Neural cell (in vitro differentiated cells): ENCODE data around the gene COL4A2. TPM values are rescaled to one million over a fixed set of nuclear protein-coding genes. Genes with fewer than 3 reads are reported as not detected.

Experiments
- H2AFZ ChIP-seq: fragments of 200-600, 300-800 bp; sonication (generic), shearing (Covaris generic); 2 replicates; pipeline ENCODE4 v1.6.0; 2014; ENCODE audit warnings: low read depth, mild to moderate bottlenecking, antibody characterized with exemption, low read length, moderate library complexity
- H3F3A ChIP-seq: fragments of 200-600 bp; shearing (Covaris generic); 2 replicates; pipeline ENCODE4 v1.6.1; 2016; ENCODE audit warnings: mild to moderate bottlenecking, moderate library complexity, mixed read lengths, antibody characterized with exemption, low read length; ENCODE audit not compliant: insufficient read depth, poor library complexity, severe bottlenecking
- H3K27ac ChIP-seq: fragments of 200-600, 300-800 bp; sonication (generic), shearing (Covaris generic); 2 replicates; pipeline ENCODE4 v1.5.1; 2014; ENCODE audit warnings: mild to moderate bottlenecking, low read length, moderate library complexity
- H3K27me3 ChIP-seq: fragments of 300-800, 200-600 bp; sonication (generic), shearing (Covaris generic); 2 replicates; pipeline ENCODE4 v1.6.0; 2014; ENCODE audit warnings: mild to moderate bottlenecking, low read depth, low read length, moderate library complexity; ENCODE audit not compliant: insufficient read depth
- H3K36me3 ChIP-seq: fragments of 300-800, 200-600 bp; sonication (generic), shearing (Covaris generic); 2 replicates; pipeline ENCODE4 v1.5.1; 2014; ENCODE audit warnings: mild to moderate bottlenecking, antibody characterized with exemption, low read length, moderate library complexity; ENCODE audit not compliant: insufficient read depth
- H3K4me2 ChIP-seq: fragments of 300-800, 200-600 bp; sonication (generic), shearing (Covaris generic); 2 replicates; pipeline ENCODE4 v1.6.0; 2014; ENCODE audit warnings: mild to moderate bottlenecking, low read length
- H3K4me3 ChIP-seq: fragments of 300-800, 200-600 bp; sonication (generic), shearing (Covaris generic); 2 replicates; pipeline ENCODE4 v1.5.1; 2014; ENCODE audit warnings: mild to moderate bottlenecking, low read length, moderate library complexity
- H3K79me2 ChIP-seq: fragments of 200-600 bp; shearing (Covaris generic); replicated peaks from 2 replicates; pipeline ENCODE4 v1.6.0; 2014; ENCODE audit warnings: mild to moderate bottlenecking, low read length, moderate library complexity; ENCODE audit not compliant: insufficient read depth
- H3K9ac ChIP-seq: fragments of 300-800, 200-600 bp; sonication (generic), shearing (Covaris generic); 2 replicates; pipeline ENCODE4 v1.6.1; 2016; ENCODE audit warnings: mild to moderate bottlenecking, low read length, mixed read lengths
- H3K9me2 ChIP-seq: fragments of 200-600 bp; shearing (Covaris generic); 2 replicates; pipeline ENCODE4 v1.6.1; 2016; ENCODE audit warnings: mild to moderate bottlenecking, low read length, mixed read lengths; ENCODE audit not compliant: insufficient read depth
- H3K9me3 ChIP-seq: fragments of 200-600, 300-800 bp; sonication (generic), shearing (Covaris generic); 2 replicates; pipeline ENCODE4 v1.6.1; 2016; ENCODE audit warnings: mild to moderate bottlenecking, mixed run types, low read length, moderate library complexity, mixed read lengths
- H4K20me1 ChIP-seq: fragments of 200-600 bp; shearing (Covaris generic); 2 replicates; pipeline ENCODE4 v1.6.1; 2016; ENCODE audit warnings: mild to moderate bottlenecking, mixed run types; ENCODE audit not compliant: insufficient read depth
- CTCF ChIP-seq: fragments of 450-650 bp; IDR thresholded peaks from 2 replicates; pipeline ENCODE4 v1.5.1; 2014; ENCODE audit warnings: antibody characterized with exemption, mild to moderate bottlenecking, moderate library complexity; ENCODE audit not compliant: poor library complexity, severe bottlenecking
- EP300 ChIP-seq: fragments of 450-650 bp; conservative IDR thresholded peaks from 2 replicates; pipeline ENCODE4 v1.6.1; 2014; ENCODE audit warnings: antibody characterized with exemption, mild to moderate bottlenecking, moderate library complexity; ENCODE audit not compliant: poor library complexity, severe bottlenecking
- EZH2 ChIP-seq: fragments of 200-600, 300-800 bp; shearing (Covaris generic), sonication (generic); IDR thresholded peaks from 2 replicates; pipeline ENCODE4 v1.6.1; 2014; ENCODE audit warnings: antibody characterized with exemption, low read length, borderline replicate concordance, mild to moderate bottlenecking; ENCODE audit not compliant: insufficient read depth, poor library complexity, severe bottlenecking
- MXI1 ChIP-seq: fragments of 450-650 bp; conservative IDR thresholded peaks from 2 replicates; pipeline ENCODE4 v1.6.1; 2014; ENCODE audit warnings: antibody characterized with exemption, mild to moderate bottlenecking; ENCODE audit not compliant: poor library complexity, severe bottlenecking
- POLR2AphosphoS5 ChIP-seq: IDR thresholded peaks from 2 replicates; pipeline ENCODE4 v1.6.1; 2012
- RAD21 ChIP-seq: fragments of 450-650 bp; conservative IDR thresholded peaks from 2 replicates; pipeline ENCODE4 v1.6.1; 2014; ENCODE audit warnings: antibody characterized with exemption, mild to moderate bottlenecking, moderate library complexity
- REST ChIP-seq: IDR thresholded peaks from 2 replicates; pipeline ENCODE4 v1.6.1; 2012; ENCODE audit warnings: borderline replicate concordance
- SMC3 ChIP-seq: fragments of 450-650 bp; conservative IDR thresholded peaks from 2 replicates; pipeline ENCODE4 v1.6.1; 2014; ENCODE audit warnings: antibody characterized with exemption, mild to moderate bottlenecking, moderate library complexity; ENCODE audit not compliant: poor library complexity
- TAF1 ChIP-seq: IDR thresholded peaks from 2 replicates; pipeline ENCODE4 v1.6.1; 2012; ENCODE audit warnings: low read depth
- polyA plus RNA-seq: library from polyadenylated mRNA; depleted of rRNA; stranded (reverse); fragments of >200 nt; gene quantifications from 2 replicates; pipeline ENCODE4 v1.2.3, GENCODE V29; 2014

Gene COL4A2
- polyA plus RNA-seq, 1 donor from 2014 or later: 30.8 TPM

GRCh38 chr13:110291286-110291685 lies 15.8 kb upstream of the COL4A2 start:
- no peaks in the 10 kb centered on the region for H3K9me2 ChIP-seq
- H3K36me3 ChIP-seq: no peaks in the 10 kb centered on the region
- no peaks in the 10 kb centered on the region for H3K27me3 ChIP-seq
- H3K4me3 ChIP-seq: no peak overlapping the region
- H3K4me2 ChIP-seq: no peak overlapping the region
- no peak overlapping the region for H2AFZ ChIP-seq
- no peaks in the 10 kb centered on the region for H3F3A ChIP-seq
- no peak overlapping the region for H3K9ac ChIP-seq
- no peaks in the 10 kb centered on the region for H4K20me1 ChIP-seq
- H3K9me3 ChIP-seq: no peaks in the 10 kb centered on the region
- H3K27ac ChIP-seq: no peak overlapping the region
- no peaks in the 10 kb centered on the region for H3K79me2 ChIP-seq
- TF ChIP-seq EP300 (no peak), POLR2AphosphoS5 (no peak), CTCF (no peak), TAF1 (no peak), EZH2 (no peak), SMC3 (no peak), MXI1 (no peak), REST (no peak), RAD21 (no peak)

GRCh38 chr13:110293037-110293436 lies 14.0 kb upstream of the COL4A2 start:
- no peak overlapping the region for H2AFZ ChIP-seq
- no peaks in the 10 kb centered on the region for H3K27me3 ChIP-seq
- TF ChIP-seq POLR2AphosphoS5 (no peak), MXI1 (no peak)
- no peaks in the 10 kb centered on the region for H3K36me3 ChIP-seq
- H3K27ac ChIP-seq: no peak overlapping the region
- H4K20me1 ChIP-seq: no peaks in the 10 kb centered on the region
- no peak overlapping the region for H3K9ac ChIP-seq
- H3K4me3 ChIP-seq: no peak overlapping the region
- H3K9me2 ChIP-seq: no peaks in the 10 kb centered on the region
- no peaks in the 10 kb centered on the region for H3K9me3 ChIP-seq
- H3F3A ChIP-seq: no peaks in the 10 kb centered on the region
- H3K4me2 ChIP-seq: no peak overlapping the region
- no peaks in the 10 kb centered on the region for H3K79me2 ChIP-seq

- Histone ChIP-seq H3K4me3 (no peak overlapping the region), H3K9me3 (no peaks in the 10 kb centered on the region), H3K9me2 (no peaks in the 10 kb centered on the region), H2AFZ (no peak overlapping the region), H3K36me3 (no peaks in the 10 kb centered on the region), H3F3A (no peaks in the 10 kb centered on the region), H3K27me3 (no peaks in the 10 kb centered on the region), H3K79me2 (no peaks in the 10 kb centered on the region), H3K4me2 (no peak overlapping the region), H3K27ac (no peak overlapping the region), H4K20me1 (no peaks in the 10 kb centered on the region), H3K9ac (no peak overlapping the region)
- TF ChIP-seq REST (no peak), EZH2 (no peak), TAF1 (no peak), SMC3 (no peak), EP300 (no peak), CTCF (no peak), RAD21 (no peak), POLR2AphosphoS5 (no peak), MXI1 (no peak)
Observed at GRCh38 chr13:110293649-110294048, 13.4 kb upstream of the COL4A2 start.
